SK-N-SH treated with all-trans-retinoic acid at 6 μM for 48 hours (cell line): Measurements from ENCODE around the gene GOSR2.

Experiments
- ATAC-seq: fragments of 200-7000 bp; cut with Tn5 transposase; 3 replicates; pipeline ENCODE4 v1.9.1; 2020; ENCODE audit warnings: mild to moderate bottlenecking, moderate library complexity
- ARNTL ChIP-seq: fragments of 450-650 bp; formaldehyde crosslinking; IDR thresholded peaks from 2 replicates; pipeline ENCODE4 v1.5.0; 2020; ENCODE audit warnings: low read depth, mild to moderate bottlenecking, moderate library complexity, borderline replicate concordance
- BACH2 ChIP-seq: fragments of 250-450 bp; sonication (Bioruptor Pico); IDR thresholded peaks from 2 replicates; pipeline ENCODE4 v1.9.0; 2021; ENCODE audit warnings: mild to moderate bottlenecking, borderline replicate concordance
- ESRRG ChIP-seq: fragments of 250-450 bp; sonication (Bioruptor Pico); IDR thresholded peaks from 2 replicates; pipeline ENCODE4 v1.6.1; 2021; ENCODE audit warnings: mild to moderate bottlenecking
- GLIS3 ChIP-seq: fragments of 250-450 bp; sonication (Bioruptor Pico); IDR thresholded peaks from 2 replicates; pipeline ENCODE4 v1.5.0; 2020; ENCODE audit warnings: mild to moderate bottlenecking, moderate library complexity
- ISL1 ChIP-seq: fragments of 250-450 bp; sonication (Bioruptor Pico); IDR thresholded peaks from 2 replicates; pipeline ENCODE4 v2.1.2; 2022; ENCODE audit warnings: mild to moderate bottlenecking, moderate library complexity
- OSR1 ChIP-seq: fragments of 250-450 bp; sonication (Bioruptor Pico); IDR thresholded peaks from 2 replicates; pipeline ENCODE4 v1.8.0; 2022; ENCODE audit warnings: moderate library complexity, mild to moderate bottlenecking, inconsistent platforms
- PATZ1 ChIP-seq: fragments of 250-450 bp; sonication (Bioruptor Pico); IDR thresholded peaks from 2 replicates; pipeline ENCODE4 v1.8.0; 2020; ENCODE audit warnings: mild to moderate bottlenecking, moderate library complexity, borderline replicate concordance
- POU6F1 ChIP-seq: fragments of 250-450 bp; sonication (Bioruptor Pico); IDR thresholded peaks from 2 replicates; pipeline ENCODE4 v1.8.0; 2021; ENCODE audit warnings: low read depth, mild to moderate bottlenecking, moderate library complexity, borderline replicate concordance
- PPARA ChIP-seq: fragments of 250-450 bp; sonication (Bioruptor Pico); IDR thresholded peaks from 2 replicates; pipeline ENCODE4 v1.5.0; 2020; ENCODE audit warnings: mild to moderate bottlenecking, borderline replicate concordance
- RARB ChIP-seq: fragments of 250-450 bp; sonication (Bioruptor Pico); IDR thresholded peaks from 2 replicates; pipeline ENCODE4 v1.8.0; 2021; ENCODE audit warnings: mild to moderate bottlenecking, moderate library complexity
- SNAI2 ChIP-seq: fragments of 250-450 bp; sonication (Bioruptor Pico); IDR thresholded peaks from 2 replicates; pipeline ENCODE4 v1.5.0; 2020; ENCODE audit warnings: mild to moderate bottlenecking, moderate library complexity
- TCF4 ChIP-seq: fragments of 250-450 bp; sonication (Bioruptor Pico); IDR thresholded peaks from 2 replicates; pipeline ENCODE4 v1.8.0; 2021; ENCODE audit warnings: mild to moderate bottlenecking, moderate library complexity, borderline replicate concordance
- TOX ChIP-seq: fragments of 250-450 bp; sonication (Bioruptor Pico); IDR thresholded peaks from 2 replicates; pipeline ENCODE4 v1.8.0; 2021; ENCODE audit warnings: mild to moderate bottlenecking, moderate library complexity, borderline replicate concordance
- TSHZ2 ChIP-seq: fragments of 250-450 bp; sonication (Bioruptor Pico); IDR thresholded peaks from 2 replicates; pipeline ENCODE4 v1.5.0; 2020; ENCODE audit warnings: mild to moderate bottlenecking, moderate library complexity
- ZC3H10 ChIP-seq: fragments of 250-450 bp; sonication (Bioruptor Pico); IDR thresholded peaks from 2 replicates; pipeline ENCODE4 v1.5.1; 2021; ENCODE audit warnings: mild to moderate bottlenecking, moderate library complexity
- ZFP3 ChIP-seq: fragments of 250-450 bp; sonication (Bioruptor Pico); IDR thresholded peaks from 2 replicates; pipeline ENCODE4 v1.5.0; 2020; ENCODE audit warnings: mild to moderate bottlenecking, moderate library complexity
- ZFP30 ChIP-seq: fragments of 450-650 bp; formaldehyde crosslinking; IDR thresholded peaks from 2 replicates; pipeline ENCODE4 v1.5.0; 2022; ENCODE audit warnings: mild to moderate bottlenecking, moderate library complexity
- ZNF565 ChIP-seq: fragments of 450-650 bp; formaldehyde crosslinking; conservative IDR thresholded peaks from 2 replicates; pipeline ENCODE4 v1.5.0; 2020; ENCODE audit warnings: low read depth, mild to moderate bottlenecking, moderate library complexity
- ZNF70 ChIP-seq: fragments of 450-650 bp; formaldehyde crosslinking; IDR thresholded peaks from 2 replicates; pipeline ENCODE4 v1.5.0; 2020; ENCODE audit warnings: mild to moderate bottlenecking, moderate library complexity
- ZNF8 ChIP-seq: fragments of 450-650 bp; formaldehyde crosslinking; IDR thresholded peaks from 2 replicates; pipeline ENCODE4 v1.5.0; 2020; ENCODE audit warnings: mild to moderate bottlenecking, moderate library complexity

Gene GOSR2

GRCh38 chr17:46928467-46929261 is 5.7 kb downstream of the GOSR2 start:
- no peak for ATAC-seq
- TF ChIP-seq ESRRG (CRISPR knock-in tag) (no peak), ZNF70 (CRISPR knock-in tag) (no peak), BACH2 (CRISPR knock-in tag) (no peak), ZNF8 (CRISPR knock-in tag) (no peak), TSHZ2 (CRISPR knock-in tag) (no peak), ARNTL (CRISPR knock-in tag) (no peak), POU6F1 (no peak), GLIS3 (CRISPR knock-in tag) (no peak), PATZ1 (CRISPR knock-in tag) (no peak), RARB (no peak), TOX (CRISPR knock-in tag) (no peak), TCF4 (CRISPR knock-in tag) (no peak), ZFP3 (CRISPR knock-in tag) (no peak), OSR1 (CRISPR knock-in tag) (no peak), ZFP30 (CRISPR knock-in tag) (no peak), SNAI2 (CRISPR knock-in tag) (no peak)

GRCh38 chr17:46929413-46929812 is 6.5 kb downstream of the GOSR2 start:
- peak; percentile 47; the same call in 2 of the 3 replicates for ATAC-seq

More at GRCh38 chr17:46929413-46929812, 6.5 kb downstream of the GOSR2 start:
- no peak for TF ChIP-seq POU6F1
- TF ChIP-seq ISL1 (CRISPR knock-in tag) = no peak
- no peak for TF ChIP-seq PATZ1 (CRISPR knock-in tag)
- no peak for TF ChIP-seq SNAI2 (CRISPR knock-in tag)
- no peak for TF ChIP-seq ZNF565 (CRISPR knock-in tag)
- TF ChIP-seq BACH2 (CRISPR knock-in tag) = no peak
- no peak for TF ChIP-seq ESRRG (CRISPR knock-in tag)
- no peak for TF ChIP-seq PPARA (CRISPR knock-in tag)
- TF ChIP-seq TOX (CRISPR knock-in tag) = no peak
- no peak for TF ChIP-seq ZNF70 (CRISPR knock-in tag)
- no peak for TF ChIP-seq RARB
- no peak for TF ChIP-seq ZFP30 (CRISPR knock-in tag)
- TF ChIP-seq ZFP3 (CRISPR knock-in tag) = no peak
- no peak for TF ChIP-seq ARNTL (CRISPR knock-in tag)
- no peak for TF ChIP-seq ZC3H10 (CRISPR knock-in tag)
